Prostate gland (tissue), 2 donors: Measurements from ENCODE around the gene GPC5.

Source experiments
- CTCF ChIP-seq, 4 experiments: fragments of 200-600 bp in 2 of 4; fragments of 450-650 bp in 2 of 4; sonication (generic) in 2 of 4; IDR thresholded peaks; 1 replicate in 3 of 4; 2 replicates in 1 of 4; pipeline ENCODE4 v1.5.1; 2016 to 2019; ENCODE audit warnings: antibody characterized with exemption in 4 of 4, mild to moderate bottlenecking in 2 of 4, moderate library complexity in 2 of 4
- POLR2AphosphoS5 ChIP-seq: sonication (generic); formaldehyde crosslinking; IDR thresholded peaks from one replicate; pipeline ENCODE4 v1.6.1; 2017; ENCODE audit warnings: antibody characterized with exemption

- no peak for TF ChIP-seq POLR2AphosphoS5
- no peak for TF ChIP-seq CTCF (IDR thresholded peaks at IDR 0.05)
Measured at GRCh38 chr13:92365904-92366303, 967.5 kb downstream of the GPC5 start.
